ENCODE data around the gene STRN. TPM values are rescaled to one million over a fixed set of nuclear protein-coding genes. Genes with fewer than 3 reads are reported as not detected.

The STRN gene
- total and polyA plus RNA-seq, 9 of the 15 experiments (the other 6 are each of a cell fraction or from before 2014, with no cell fraction given) = 1.3 to 31.2 (median 20.0) TPM

DNA sequence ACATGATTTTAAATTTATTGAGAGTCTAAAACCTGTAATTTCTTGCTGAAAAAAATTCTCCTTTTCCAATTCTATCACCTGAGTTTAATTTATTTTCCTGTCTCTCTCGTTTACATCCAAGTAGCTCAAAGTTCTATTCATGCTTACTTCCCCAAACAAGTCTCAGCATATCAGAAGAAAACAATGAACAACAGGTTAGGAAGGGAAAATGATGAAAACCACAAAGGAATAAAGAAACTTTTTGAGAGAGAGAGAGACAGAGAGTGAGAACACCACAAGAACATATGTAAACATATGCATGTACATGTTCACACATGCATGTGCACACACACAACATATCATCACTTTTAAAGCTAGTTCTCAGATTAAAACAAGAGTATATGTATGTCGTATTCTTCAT lies 112.1 kb downstream of the STRN start (continued):
- TF ChIP-seq FOXO4 (CRISPR knock-in tag; IDR thresholded peaks at IDR 0.05) (no peak), FOXJ2 (tag; IDR thresholded peaks at IDR 0.05) (no peak), HEY1 (CRISPR knock-in tag; IDR thresholded peaks at IDR 0.05; ENCODE audit: borderline replicate concordance) (no peak)

GRCh38 chr2:36849265-36849664 lies 117.1 kb downstream of the STRN start:
- WGBS (ENCODE audit: insufficient coverage, low coverage, missing lambda C conversion rate) = 94% methylated on average over 8 of the region's 8 CpGs
- H3K4me2 ChIP-seq (ENCODE audit: insufficient read depth, low read length) = no peak overlapping the region
- H3K9me1 ChIP-seq (ENCODE audit: control insufficient read depth, insufficient read depth, low read length) = no peaks in the 10 kb centered on the region
- in situ Hi-C loops (cut with MboI) (no loop called here), intact Hi-C loops (cut with micrococcal nuclease) (no loop called here)
- no peak overlapping the region for H3K4me3 ChIP-seq
- H3K9ac ChIP-seq (ENCODE audit: insufficient read depth in 1 of 2, low read depth in 2 of 2, low read length in 2 of 2) = no peak overlapping the region
- no peaks in the 10 kb centered on the region for H3K4me1 ChIP-seq (replicated peaks in 1 of 2; ENCODE audit: control insufficient read depth in 2 of 2, insufficient read depth in 2 of 2, low read length in 2 of 2)
- H3K27me3 ChIP-seq (ENCODE audit: control insufficient read depth in 2 of 2, insufficient read depth in 2 of 2, low read length in 2 of 2) = no peaks in the 10 kb centered on the region
- no peaks in the 10 kb centered on the region for H4K20me1 ChIP-seq (replicated peaks; ENCODE audit: control insufficient read depth, insufficient read depth, low read length)
- FAIRE-seq (no peak), DNase-seq (ENCODE audit: extremely low read depth in 1 of 4, low spot score in 3 of 4) (no peak), ATAC-seq (no peak)
- H3K9me3 ChIP-seq (replicated peaks; ENCODE audit: control insufficient read depth, insufficient read depth, low read depth, low read length) = no peaks in the 10 kb centered on the region
- ChIA-PET POLR2A (interaction anchor here (1.1 kb wide), 1 partner anchor 9 kb away, joined by 7 read pairs; no protein-coding TSS in a partner anchor), CTCF (ENCODE audit: low intra/inter-chr PET ratio) (no interaction called here)
- H3K27ac ChIP-seq (ENCODE audit: extremely low read depth, low read depth, low read length) = no peak overlapping the region
- peaks cover 33% of the 10 kb centered on the region for H3K36me3 ChIP-seq (ENCODE audit: control insufficient read depth, insufficient read depth, low read length)
- BruUV-seq (replicated peaks) = no TSS peak
- no peaks in the 10 kb centered on the region for H3K79me2 ChIP-seq (ENCODE audit: control insufficient read depth, insufficient read depth, low read length)
- H2AFZ ChIP-seq (ENCODE audit: low read depth, low read length) = no peak overlapping the region
- TF ChIP-seq PURB (CRISPR knock-in tag; IDR thresholded peaks at IDR 0.05; ENCODE audit: low read depth) (no peak), ZNF324 (CRISPR knock-in tag; IDR thresholded peaks at IDR 0.05) (no peak), RAD51 (IDR thresholded peaks at IDR 0.05; ENCODE audit: borderline replicate concordance, low read depth) (no peak), ZNF780A (CRISPR knock-in tag; IDR thresholded peaks at IDR 0.05) (no peak), DMBX1 (CRISPR knock-in tag; IDR thresholded peaks at IDR 0.05; ENCODE audit: borderline replicate concordance) (no peak), CEBPG (CRISPR knock-in tag; IDR thresholded peaks at IDR 0.05) (no peak), CEBPG (tag; conservative IDR thresholded peaks at IDR 0.05 in 1 of 2, IDR thresholded peaks at IDR 0.05 in 1 of 2) (0 out of 4 replicates have a peak, but pooled peaks of 1 of the 2 experiments have one; percentile 33), CEBPB (tag; IDR thresholded peaks at IDR 0.05) (peak; percentile 56)

Measured in K562 (cell line).